HuH-7 (cell line): Measurements from ENCODE around the gene SERPINA10.
A peak's percentile ranks its signal among the peaks of the same experiment; 100 is the strongest.
"Not testable (repeated sequence)": the region's sequence is repeated elsewhere in the genome, so short reads cannot be mapped to it uniquely, and the experiment has no call there.

Experiments
- DNase-seq: peaks from one replicate; pipeline ENCODE4 v3.0.0; 2011; ENCODE audit warnings: low spot score

The SERPINA10 gene

DNA sequence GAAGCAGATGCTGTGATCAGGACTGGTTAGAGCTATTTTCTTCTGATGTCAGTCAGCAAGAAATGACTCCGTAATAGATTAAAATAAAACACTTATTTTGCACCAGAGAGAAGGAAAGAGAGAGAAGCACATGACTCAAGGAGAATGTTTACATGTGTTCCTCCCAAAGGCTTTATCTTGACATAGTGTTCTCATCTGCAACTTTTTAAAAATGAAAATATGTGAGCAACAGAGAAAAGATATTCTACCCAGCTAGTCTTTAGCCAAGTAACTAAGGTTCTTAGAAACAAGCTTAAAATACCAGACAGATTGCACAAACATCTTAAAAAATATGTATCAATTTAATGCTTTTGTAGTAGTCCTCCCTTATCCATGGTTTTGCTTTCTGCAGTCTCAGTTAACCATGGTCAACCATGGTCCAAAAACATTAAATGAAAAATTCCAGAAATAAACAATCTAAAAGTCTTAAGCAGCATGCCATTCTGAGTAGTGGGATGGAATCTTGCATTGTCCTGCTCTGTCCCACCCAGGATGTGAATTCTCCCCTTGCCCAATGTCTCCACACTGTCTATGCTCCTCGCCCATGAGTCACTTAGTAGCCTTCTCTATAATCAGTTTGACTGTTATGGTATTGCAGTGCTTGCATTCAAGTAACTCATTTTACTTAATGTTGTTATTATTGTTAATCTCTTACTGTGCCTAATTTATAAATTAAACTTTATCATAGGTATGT lies 9.9 kb downstream of the SERPINA10 start:
- DNase-seq: no peak

DNA sequence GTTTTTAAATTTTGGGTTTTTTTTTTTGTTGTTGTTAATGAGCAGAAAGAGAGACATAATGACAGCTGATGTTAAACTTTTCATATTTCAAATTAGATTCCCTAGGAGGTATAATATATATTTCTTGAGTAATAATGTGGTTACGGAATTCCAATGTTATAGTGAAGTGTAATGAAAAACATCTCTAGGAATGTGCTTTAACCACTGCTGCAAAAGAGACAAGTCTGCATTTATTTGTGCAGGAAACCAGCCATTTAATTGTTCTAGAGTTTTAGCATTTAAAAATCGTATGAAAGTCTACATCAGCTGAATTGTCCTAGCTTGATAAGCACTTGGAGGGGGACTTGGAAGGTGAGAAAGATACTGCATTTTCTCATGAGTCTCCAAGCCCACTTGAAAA lies 14.3 kb downstream of the SERPINA10 start:
- no peak for DNase-seq

DNA sequence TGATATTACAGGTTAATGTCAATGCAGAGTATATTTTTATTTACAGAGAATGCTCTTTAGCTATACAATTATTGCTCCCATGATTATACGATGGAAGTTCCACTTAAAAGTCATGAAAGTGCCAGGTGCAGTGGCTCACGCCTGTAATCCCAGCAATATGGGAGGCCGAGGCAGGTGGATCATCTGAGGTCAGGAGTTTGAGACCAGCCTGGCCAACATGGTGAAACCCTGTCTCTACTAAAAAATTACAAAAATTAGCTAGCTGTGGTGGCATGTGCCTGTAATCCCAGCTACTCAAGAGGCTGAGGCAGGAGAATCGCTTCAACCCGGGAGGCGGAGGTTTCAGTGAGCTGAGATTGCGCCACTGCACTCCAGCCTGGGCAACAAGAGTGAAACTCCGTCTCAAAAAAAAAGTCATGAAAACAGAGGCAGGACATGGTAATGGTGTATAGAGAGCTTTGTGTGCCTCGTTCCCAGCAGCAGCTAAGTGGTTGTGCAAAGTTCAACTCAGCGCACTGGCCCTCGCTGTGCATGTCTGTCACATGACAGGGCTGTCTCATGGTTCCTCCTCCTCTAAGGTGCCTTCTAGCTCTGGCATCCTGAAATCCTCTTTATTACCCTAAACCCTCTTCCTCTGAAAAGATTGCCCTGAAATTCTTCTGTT lies 16.0 kb downstream of the SERPINA10 start:
- DNase-seq: peak; percentile 50

DNA sequence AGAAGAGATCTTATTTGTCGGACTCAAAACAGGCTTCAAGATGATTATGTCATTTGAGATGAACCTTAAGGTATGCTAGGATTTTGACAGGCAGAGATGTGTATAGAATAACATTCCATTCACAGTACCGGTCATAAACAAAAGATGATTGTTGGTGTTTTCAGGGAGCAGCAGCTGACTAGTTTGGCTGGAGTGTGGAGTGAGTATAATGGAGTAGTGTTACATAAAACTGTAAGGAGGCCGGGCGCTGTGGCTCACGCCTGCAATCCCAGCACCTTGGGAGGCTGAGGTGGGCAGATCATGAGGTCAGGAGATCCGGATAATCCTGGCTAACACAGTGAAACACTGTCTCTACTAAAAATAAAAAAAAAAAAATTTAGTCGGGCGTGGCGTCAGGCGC lies 23.9 kb downstream of the SERPINA10 start:
- DNase-seq: no peak

DNA sequence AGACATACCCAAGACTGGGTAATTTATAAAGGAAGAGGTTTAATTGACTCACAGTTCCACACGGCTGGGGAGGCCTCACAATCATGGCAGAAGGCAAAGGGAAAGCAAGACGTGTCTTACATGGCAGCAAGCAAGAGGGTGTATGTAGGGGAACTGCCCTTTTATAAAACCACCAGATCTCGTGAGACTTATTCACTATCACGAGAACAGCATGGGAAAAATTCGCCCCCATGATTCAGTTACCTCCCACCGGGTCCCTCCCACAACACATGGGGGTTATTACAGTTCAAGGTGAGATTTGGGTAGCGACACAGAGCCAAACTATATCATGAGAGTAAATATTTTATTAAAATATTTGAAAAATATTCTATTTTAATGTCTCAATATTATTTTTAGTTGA lies 24.5 kb downstream of the SERPINA10 start:
- DNase-seq: not testable (repeated sequence)

DNA sequence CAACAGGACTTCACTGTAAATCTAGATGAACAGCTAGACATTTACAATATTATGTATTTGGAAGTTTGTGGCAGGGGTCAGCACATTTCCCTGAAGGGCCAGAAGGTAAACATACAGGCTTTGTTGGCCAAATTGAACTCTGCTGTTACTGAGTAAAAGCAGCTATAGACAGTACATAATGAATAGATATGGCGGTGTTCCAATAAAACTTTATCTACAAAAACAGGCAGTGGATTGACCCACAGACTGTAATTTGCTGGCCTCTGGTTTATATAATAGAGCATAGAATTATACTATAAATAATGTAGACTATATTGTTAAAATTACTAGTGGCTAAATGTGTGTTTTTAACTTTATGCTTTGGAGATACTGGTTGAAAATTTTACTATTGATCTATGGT lies 25.7 kb downstream of the SERPINA10 start:
- no peak for DNase-seq

DNA sequence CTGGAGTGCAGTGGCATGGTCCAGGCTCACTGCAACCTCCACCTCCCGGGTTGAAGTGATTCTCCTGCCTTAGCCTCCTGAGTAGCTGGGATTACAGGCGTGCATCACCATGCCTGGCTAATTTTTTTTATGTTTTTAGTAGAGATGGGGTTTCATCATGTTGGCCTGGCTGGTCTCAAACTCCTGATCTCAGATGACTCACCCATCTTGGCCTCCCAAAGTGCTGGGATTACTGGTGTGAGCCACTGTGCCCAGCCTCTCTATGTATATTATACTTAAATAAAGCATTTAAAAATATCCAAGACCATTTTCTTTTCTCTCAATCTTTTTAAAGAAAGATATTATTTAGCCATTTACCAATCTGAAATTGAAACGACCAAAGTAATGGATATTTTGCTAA lies 28.9 kb downstream of the SERPINA10 start:
- DNase-seq: not testable (repeated sequence)

DNA sequence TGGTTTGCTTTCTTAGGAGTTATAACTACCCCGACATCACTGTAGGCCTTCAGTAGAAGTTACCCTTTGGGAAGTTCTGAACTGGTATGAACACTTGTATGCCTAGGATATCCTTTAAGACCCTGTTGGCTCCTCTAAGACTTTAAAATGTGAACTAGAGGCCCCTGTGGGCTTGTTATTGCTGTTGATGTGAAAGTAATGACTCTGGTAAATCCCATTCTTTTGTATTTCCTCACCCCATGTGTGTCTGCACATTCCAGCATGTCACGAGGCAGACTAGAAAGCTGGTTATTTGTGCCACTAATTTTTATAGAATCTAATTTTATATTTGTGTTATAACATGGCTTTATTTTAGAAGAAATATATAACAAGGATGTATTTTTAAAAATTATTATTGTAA lies 48.9 kb downstream of the SERPINA10 start:
- DNase-seq: no peak

DNA sequence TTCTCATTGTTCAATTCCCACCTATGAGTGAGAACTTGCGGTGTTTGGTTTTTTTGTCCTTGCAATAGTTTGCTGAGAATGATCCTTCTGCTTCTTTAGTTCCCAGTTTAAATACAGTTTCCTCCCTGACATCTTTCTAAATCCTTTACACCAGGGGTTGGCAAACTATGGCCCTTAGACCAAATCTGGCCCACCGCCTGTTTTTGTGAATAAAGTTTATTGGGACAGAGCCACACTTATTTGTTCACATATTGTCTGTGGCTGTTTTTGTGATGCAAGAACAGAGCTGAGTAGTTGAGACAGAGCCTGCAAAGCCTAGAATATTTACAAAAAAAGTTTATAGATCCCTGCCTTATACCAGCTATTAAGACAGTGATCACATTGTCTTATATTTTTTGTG lies 53.7 kb downstream of the SERPINA10 start:
- DNase-seq: no peak

DNA sequence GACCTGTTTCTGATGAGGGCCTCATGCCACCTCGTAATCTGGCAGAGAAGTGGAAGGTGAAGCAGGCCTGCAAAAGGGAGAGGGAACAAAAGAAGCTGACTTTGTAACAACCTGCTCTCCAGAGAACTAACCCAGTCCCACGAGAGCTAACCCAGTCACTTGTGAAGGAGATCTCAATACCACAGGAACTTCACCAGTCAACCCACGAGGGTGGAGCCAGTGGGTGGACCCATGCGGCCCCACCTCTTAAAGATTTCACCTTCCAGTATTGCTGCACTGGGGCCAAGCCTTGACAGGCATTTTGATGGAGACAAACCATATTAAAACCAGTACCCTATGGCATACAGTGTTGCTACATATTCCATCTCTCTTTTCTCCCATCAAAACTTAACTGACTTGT lies 55.1 kb downstream of the SERPINA10 start:
- no peak for DNase-seq

DNA sequence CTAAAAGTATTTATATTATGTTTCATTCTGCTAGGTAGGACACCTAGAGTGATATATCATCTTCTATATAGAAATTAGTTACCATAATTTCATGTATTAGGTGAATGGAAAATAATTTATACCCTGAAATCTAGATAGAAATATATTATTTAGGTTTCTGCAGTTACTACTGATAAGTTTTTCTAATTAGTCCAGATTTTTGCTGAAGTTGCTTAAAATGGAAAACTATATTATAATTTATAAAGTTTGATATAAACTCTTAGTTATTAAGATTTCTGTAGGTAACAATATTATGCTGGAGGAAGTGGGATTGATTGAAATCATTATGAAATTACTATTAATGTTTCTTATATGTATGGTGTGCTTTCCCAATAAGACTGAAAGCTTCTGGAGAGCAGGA lies 56.0 kb downstream of the SERPINA10 start:
- no peak for DNase-seq
